ENCODE data around the gene ABCC3. TPM values are rescaled to one million over a fixed set of nuclear protein-coding genes. Genes with fewer than 3 reads are reported as not detected.

Gene ABCC3
- total and polyA plus RNA-seq, 2 donors (not counting 3 experiments of a cell fraction or from before 2014, with no cell fraction given): 1.1 to 2.6 TPM

GRCh38 chr17:50715471-50715870, 80.8 kb downstream of the ABCC3 start:
- H2AFZ ChIP-seq (ENCODE audit: low read depth, low read length): no peak overlapping the region
- POLR2A ChIA-PET: no interaction called here
- no TSS peak for BruUV-seq (replicated peaks)
- no peak overlapping the region for H3K4me3 ChIP-seq (replicated peaks in 1 of 3; ENCODE audit: insufficient read depth in 1 of 3, low read depth in 1 of 3, low read length in 3 of 3)
- peaks cover 9% of the 10 kb centered on the region in 2 experiments for H3K27me3 ChIP-seq (ENCODE audit: control insufficient read depth in 2 of 2, insufficient read depth in 2 of 2, low read length in 2 of 2)
- dilution Hi-C loops (cut with MboI; ENCODE audit: extremely low pct_ligation_motif_present, low sequenced_read_pairs) (no loop called here), intact Hi-C loops (cut with micrococcal nuclease) (no loop called here)
- FAIRE-seq: no peak
- no peak for DNase-seq (ENCODE audit: low read depth, low spot score)
- H3K36me3 ChIP-seq (ENCODE audit: control insufficient read depth in 2 of 2, extremely low read depth in 1 of 2, insufficient read depth in 2 of 2, low read length in 2 of 2): no peaks in the 10 kb centered on the region
- no peaks in the 10 kb centered on the region for H3K9me1 ChIP-seq (replicated peaks; ENCODE audit: control insufficient read depth, extremely low read depth, insufficient read depth, low read length)
- H3K9ac ChIP-seq (replicated peaks; ENCODE audit: extremely low read depth, insufficient read depth, low read length): no peak overlapping the region
- no peaks in the 10 kb centered on the region for H4K20me1 ChIP-seq (replicated peaks; ENCODE audit: control insufficient read depth, extremely low read depth, insufficient read depth, low read length)
- no peaks in the 10 kb centered on the region for H3K9me3 ChIP-seq (replicated peaks; ENCODE audit: control insufficient read depth, insufficient read depth, low read length)
- H3K79me2 ChIP-seq (ENCODE audit: control insufficient read depth, insufficient read depth, low read length): peaks cover 11% of the 10 kb centered on the region
- TF ChIP-seq MYC (IDR thresholded peaks at IDR 0.05; ENCODE audit: low read depth, low read length): no peak
- TF ChIP-seq POLR2AphosphoS5 (IDR thresholded peaks at IDR 0.05; ENCODE audit: insufficient read depth, low read depth, low read length): no peak
- TF ChIP-seq GATA2 (IDR thresholded peaks at IDR 0.05; ENCODE audit: insufficient read depth, insufficient read length, low read depth, low read length): no peak
- TF ChIP-seq FOS (IDR thresholded peaks at IDR 0.05; ENCODE audit: borderline replicate concordance, insufficient read depth, low read length): no peak
- no peak for TF ChIP-seq EZH2 (IDR thresholded peaks at IDR 0.05; ENCODE audit: borderline replicate concordance, low read depth, low read length, severe bottlenecking)
- TF ChIP-seq JUN (IDR thresholded peaks at IDR 0.05; ENCODE audit: borderline replicate concordance, insufficient read depth, insufficient read length, low read depth): no peak
- TF ChIP-seq, protein P1, sequence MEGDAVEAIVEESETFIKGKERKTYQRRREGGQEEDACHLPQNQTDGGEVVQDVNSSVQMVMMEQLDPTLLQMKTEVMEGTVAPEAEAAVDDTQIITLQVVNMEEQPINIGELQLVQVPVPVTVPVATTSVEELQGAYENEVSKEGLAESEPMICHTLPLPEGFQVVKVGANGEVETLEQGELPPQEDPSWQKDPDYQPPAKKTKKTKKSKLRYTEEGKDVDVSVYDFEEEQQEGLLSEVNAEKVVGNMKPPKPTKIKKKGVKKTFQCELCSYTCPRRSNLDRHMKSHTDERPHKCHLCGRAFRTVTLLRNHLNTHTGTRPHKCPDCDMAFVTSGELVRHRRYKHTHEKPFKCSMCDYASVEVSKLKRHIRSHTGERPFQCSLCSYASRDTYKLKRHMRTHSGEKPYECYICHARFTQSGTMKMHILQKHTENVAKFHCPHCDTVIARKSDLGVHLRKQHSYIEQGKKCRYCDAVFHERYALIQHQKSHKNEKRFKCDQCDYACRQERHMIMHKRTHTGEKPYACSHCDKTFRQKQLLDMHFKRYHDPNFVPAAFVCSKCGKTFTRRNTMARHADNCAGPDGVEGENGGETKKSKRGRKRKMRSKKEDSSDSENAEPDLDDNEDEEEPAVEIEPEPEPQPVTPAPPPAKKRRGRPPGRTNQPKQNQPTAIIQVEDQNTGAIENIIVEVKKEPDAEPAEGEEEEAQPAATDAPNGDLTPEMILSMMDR (IDR thresholded peaks at IDR 0.05; ENCODE audit: extremely low read depth in 1 of 2, insufficient read depth in 1 of 2, low read depth in 1 of 2, low read length in 2 of 2): no peak
- TF ChIP-seq POLR2A (IDR thresholded peaks at IDR 0.05; ENCODE audit: low read depth, low read length): no peak
- no peak for TF ChIP-seq MAX (IDR thresholded peaks at IDR 0.05; ENCODE audit: insufficient read depth, insufficient read length)
- H3K27ac ChIP-seq (ENCODE audit: insufficient read depth, low read depth, low read length): no peak overlapping the region
- CTCF ChIA-PET: no interaction called here
- H3K4me2 ChIP-seq (ENCODE audit: insufficient read depth, low read length): no peak overlapping the region
- H3K4me1 ChIP-seq (ENCODE audit: control insufficient read depth, extremely low read depth, insufficient read depth, low read length): peaks cover 4% of the 10 kb centered on the region

All from endothelial cell of umbilical vein (primary cell).